C4-2B (cell line): ENCODE results near the gene EEIG1.

Experiments used
- CTCF ChIP-seq: fragments of 450-650 bp; conservative IDR thresholded peaks from 2 replicates; pipeline ENCODE4 v1.5.1; 2017; ENCODE audit warnings: mild to moderate bottlenecking
- ZFX ChIP-seq: fragments of 450-650 bp; IDR thresholded peaks from 2 replicates; pipeline ENCODE4 v1.6.1; 2017

- TF ChIP-seq ZFX (no peak), CTCF (no peak)
Observed at GRCh38 chr9:127934986-127935385, 45.8 kb downstream of the EEIG1 start.
